ENCODE measurements around the gene HADHB.
"Not testable (repeated sequence)": the region's sequence is repeated elsewhere in the genome, so short reads cannot be mapped to it uniquely, and the experiment has no call there.

The HADHB gene

GRCh38 chr2:26298286-26298637, 53.5 kb downstream of the HADHB start:
- DNase-seq (ENCODE audit: low read depth) = no peak

GRCh38 chr2:26298638-26299393, 54.1 kb downstream of the HADHB start:
- no peak for DNase-seq (ENCODE audit: low read depth)

- DNase-seq (ENCODE audit: low read depth) = no peak
These were observed 54.8 kb downstream of the HADHB start for GRCh38 chr2:26299471-26300101.

- DNase-seq (ENCODE audit: low read depth) = no peak
These were observed 55.6 kb downstream of the HADHB start for GRCh38 chr2:26300234-26300925.

GRCh38 chr2:26302846-26303245, 58.1 kb downstream of the HADHB start:
- DNase-seq (ENCODE audit: low read depth) = no peak

GRCh38 chr2:26305094-26305493, 60.4 kb downstream of the HADHB start:
- not testable (repeated sequence) for DNase-seq (ENCODE audit: low read depth)

- DNase-seq (ENCODE audit: low read depth) = no peak
These were observed 60.8 kb downstream of the HADHB start for GRCh38 chr2:26305540-26305939.

GRCh38 chr2:26309921-26310320, 65.2 kb downstream of the HADHB start:
- no peak for DNase-seq (ENCODE audit: low read depth)

- DNase-seq (ENCODE audit: low read depth) = no peak
These were observed 67.7 kb downstream of the HADHB start for GRCh38 chr2:26312471-26312870.

- DNase-seq (ENCODE audit: low read depth) = no peak
These were observed 68.7 kb downstream of the HADHB start for GRCh38 chr2:26313446-26313845.

GRCh38 chr2:26314243-26314642, 69.5 kb downstream of the HADHB start:
- no peak for DNase-seq (ENCODE audit: low read depth)

GRCh38 chr2:26316041-26316440, 71.3 kb downstream of the HADHB start:
- DNase-seq (ENCODE audit: low read depth) = no peak

GRCh38 chr2:26316845-26317244, 72.1 kb downstream of the HADHB start:
- DNase-seq (ENCODE audit: low read depth) = no peak

GRCh38 chr2:26317377-26318105, 72.8 kb downstream of the HADHB start:
- DNase-seq (ENCODE audit: low read depth) = no peak

- no peak for DNase-seq (ENCODE audit: low read depth)
These were observed 74.2 kb downstream of the HADHB start for GRCh38 chr2:26318950-26319349.

- not testable (repeated sequence) for DNase-seq (ENCODE audit: low read depth)
These were observed 79.7 kb downstream of the HADHB start for GRCh38 chr2:26324479-26324878.

GRCh38 chr2:26324903-26325302, 80.2 kb downstream of the HADHB start:
- DNase-seq (ENCODE audit: low read depth) = no peak

- no peak for DNase-seq (ENCODE audit: low read depth)
These were observed 81.1 kb downstream of the HADHB start for GRCh38 chr2:26325851-26326250.

GRCh38 chr2:26326514-26326913, 81.8 kb downstream of the HADHB start:
- no peak for DNase-seq (ENCODE audit: low read depth)

- DNase-seq (ENCODE audit: low read depth) = no peak
These were observed 82.8 kb downstream of the HADHB start for GRCh38 chr2:26327291-26328272.

- not testable (repeated sequence) for DNase-seq (ENCODE audit: low read depth)
These were observed 84.3 kb downstream of the HADHB start for GRCh38 chr2:26329083-26329482.
